Ascending aorta (tissue), 2 donors: ENCODE results near the gene XXYLT1. TPM values are rescaled to one million over a fixed set of nuclear protein-coding genes. Genes with fewer than 3 reads are reported as not detected.
A peak's percentile ranks its signal among the peaks of the same experiment; 100 is the strongest.
"Not testable (repeated sequence)": the region's sequence is repeated elsewhere in the genome, so short reads cannot be mapped to it uniquely, and the experiment has no call there.

Experiments
- DNase-seq, 2 donors: peaks; one replicate each; pipeline ENCODE4 v3.0.0-alpha.2; 2019; ENCODE audit warnings: low spot score in 2 of 2
- H3K27ac ChIP-seq, 2 donors: fragments of 200-600 bp; sonication (generic); one replicate each; pipeline ENCODE4 v1.5.1; 2016 to 2017; ENCODE audit warnings: mild to moderate bottlenecking in 1 of 2
- H3K27me3 ChIP-seq: fragments of 200-600 bp; sonication (generic); one replicate; pipeline ENCODE4 v1.5.1; 2017
- H3K36me3 ChIP-seq, 2 donors: fragments of 200-600 bp; sonication (generic); one replicate each; pipeline ENCODE4 v1.5.1; 2016
- H3K4me1 ChIP-seq, 2 donors: fragments of 200-600 bp; sonication (generic); one replicate each; pipeline ENCODE4 v1.5.1; 2016 to 2017; ENCODE audit warnings: mild to moderate bottlenecking in 1 of 2
- H3K4me3 ChIP-seq, 2 donors: fragments of 200-600 bp; sonication (generic); one replicate each; pipeline ENCODE4 v1.5.1; 2016 to 2017; ENCODE audit warnings: mild to moderate bottlenecking in 1 of 2
- H3K9me3 ChIP-seq, 2 donors: fragments of 200-600 bp; sonication (generic); one replicate each; pipeline ENCODE4 v1.5.1; 2016
- intact Hi-C: fragments of 100-400 bp; cut with DNase I; formaldehyde crosslinking; loops from one replicate; pipeline ENCODE4 v1.15.1; 2023
- total RNA-seq: library from RNA; depleted of rRNA; stranded (reverse); fragments of >200 nt; gene quantifications from one replicate; pipeline ENCODE4 v1.1.0, GENCODE V29; 2016
- TF ChIP-seq, protein P1 (sequence below), 3 experiments: fragments of 200-600 bp in 2 of 3; fragments of 450-650 bp in 1 of 3; sonication (generic) in 2 of 3; IDR thresholded peaks; one replicate each; pipeline ENCODE4 v1.5.1; 2016 to 2019; ENCODE audit warnings: antibody characterized with exemption in 3 of 3, mild to moderate bottlenecking in 1 of 3, moderate library complexity in 1 of 3

XXYLT1 gene
- total RNA-seq, 1 donor from 2014 or later: 41.0 TPM

DNA sequence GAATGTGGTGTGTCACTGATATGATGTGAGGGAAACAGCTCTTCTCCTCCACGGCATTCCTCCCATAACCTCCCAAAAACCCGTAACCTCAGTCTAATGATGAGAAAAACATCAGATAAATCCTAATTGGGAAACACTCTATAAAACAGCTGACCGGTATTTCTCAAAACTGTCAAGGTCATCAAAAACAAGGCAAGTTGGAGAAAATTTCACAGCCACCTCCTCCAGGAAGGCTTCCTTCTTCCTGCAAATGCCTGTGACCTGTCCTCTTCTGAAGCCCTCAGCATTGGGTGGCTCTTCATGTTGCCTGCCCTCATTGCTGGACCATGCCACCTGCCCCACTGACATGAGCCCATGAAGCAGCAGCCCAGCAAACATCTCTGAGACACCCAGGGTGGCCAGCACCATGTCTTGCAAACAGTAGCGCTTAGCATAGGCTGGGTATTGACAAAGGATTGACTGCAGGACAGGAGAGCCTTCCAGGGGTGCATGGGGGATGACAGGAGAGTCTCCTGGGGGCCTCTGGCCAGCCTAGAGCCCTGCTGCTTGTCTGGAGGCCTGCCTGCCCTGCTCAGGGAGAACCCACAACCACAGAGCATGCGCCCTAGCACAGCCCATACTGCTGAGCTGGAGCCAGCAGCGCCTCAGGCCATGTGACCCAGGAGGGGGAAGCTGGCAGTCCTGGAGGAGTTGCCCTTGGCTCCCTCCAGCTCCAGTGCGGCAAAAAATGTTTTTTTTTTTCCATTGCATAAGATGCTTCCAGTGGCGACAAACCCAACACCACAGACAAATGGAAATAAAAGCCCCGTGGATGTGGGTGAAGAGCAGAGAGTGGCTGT is 49.7 kb downstream of the XXYLT1 start:
- no peaks in the 10 kb centered on the region for H3K9me3 ChIP-seq
- no peaks in the 10 kb centered on the region for H3K27me3 ChIP-seq
- H3K4me1 ChIP-seq: peaks cover 24 to 34% of the 10 kb centered on the region in 2 donors
- no peak overlapping the region for H3K4me3 ChIP-seq
- H3K27ac ChIP-seq: peak overlapping the region; percentile 90 to 92
- intact Hi-C loops: loop anchor here (5.0 kb wide), 1 partner anchor 49 kb away; no protein-coding TSS in a partner anchor
- no peaks in the 10 kb centered on the region for H3K36me3 ChIP-seq
- TF ChIP-seq, protein P1, sequence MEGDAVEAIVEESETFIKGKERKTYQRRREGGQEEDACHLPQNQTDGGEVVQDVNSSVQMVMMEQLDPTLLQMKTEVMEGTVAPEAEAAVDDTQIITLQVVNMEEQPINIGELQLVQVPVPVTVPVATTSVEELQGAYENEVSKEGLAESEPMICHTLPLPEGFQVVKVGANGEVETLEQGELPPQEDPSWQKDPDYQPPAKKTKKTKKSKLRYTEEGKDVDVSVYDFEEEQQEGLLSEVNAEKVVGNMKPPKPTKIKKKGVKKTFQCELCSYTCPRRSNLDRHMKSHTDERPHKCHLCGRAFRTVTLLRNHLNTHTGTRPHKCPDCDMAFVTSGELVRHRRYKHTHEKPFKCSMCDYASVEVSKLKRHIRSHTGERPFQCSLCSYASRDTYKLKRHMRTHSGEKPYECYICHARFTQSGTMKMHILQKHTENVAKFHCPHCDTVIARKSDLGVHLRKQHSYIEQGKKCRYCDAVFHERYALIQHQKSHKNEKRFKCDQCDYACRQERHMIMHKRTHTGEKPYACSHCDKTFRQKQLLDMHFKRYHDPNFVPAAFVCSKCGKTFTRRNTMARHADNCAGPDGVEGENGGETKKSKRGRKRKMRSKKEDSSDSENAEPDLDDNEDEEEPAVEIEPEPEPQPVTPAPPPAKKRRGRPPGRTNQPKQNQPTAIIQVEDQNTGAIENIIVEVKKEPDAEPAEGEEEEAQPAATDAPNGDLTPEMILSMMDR (IDR thresholded peaks at IDR 0.05): no peak
- no peak for DNase-seq

DNA sequence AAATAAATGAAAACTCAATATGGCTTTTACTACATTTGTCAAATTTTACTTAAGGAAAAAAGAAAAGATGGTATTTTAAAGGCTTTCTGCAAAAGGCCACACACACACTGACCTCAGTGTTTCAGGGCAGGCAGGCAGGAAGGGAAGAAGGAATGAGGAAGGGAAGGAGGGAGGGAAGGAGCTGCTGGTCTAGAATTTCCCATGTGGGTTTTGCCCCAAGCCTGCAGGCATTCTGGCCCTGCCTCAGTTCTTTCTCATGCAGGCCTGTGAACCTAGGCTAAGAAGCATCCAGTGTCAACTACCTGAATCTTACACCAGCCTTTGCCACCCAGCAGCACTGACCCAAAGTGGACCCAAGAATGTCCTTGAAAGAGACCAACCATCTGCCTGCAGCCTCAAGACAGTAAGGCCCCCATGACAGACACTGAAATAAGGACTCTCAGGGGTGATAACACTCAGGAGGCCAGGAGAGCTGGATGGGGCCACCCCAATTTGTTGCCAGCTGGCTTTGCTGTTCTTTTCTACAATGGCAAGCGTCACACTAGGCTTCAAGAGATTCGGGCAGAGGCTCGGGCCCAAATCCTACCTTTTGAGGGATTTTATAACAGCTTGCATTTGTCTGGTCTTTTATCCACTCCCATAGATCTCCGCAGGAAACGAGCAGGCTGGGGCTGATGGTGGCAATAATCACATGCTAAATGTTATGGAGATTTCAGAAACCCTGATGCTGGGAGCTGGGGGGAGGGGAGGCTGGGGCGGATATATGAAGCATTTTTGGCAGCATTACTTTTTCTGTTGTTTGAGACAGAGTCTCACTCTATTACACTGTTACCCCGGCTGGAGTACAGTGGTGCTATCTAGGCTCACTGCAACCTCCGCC is 51.4 kb downstream of the XXYLT1 start:
- Histone ChIP-seq H3K4me1 (peaks cover 23 to 31% of the 10 kb centered on the region in 2 donors), H3K4me3 (no peak overlapping the region), H3K27me3 (no peaks in the 10 kb centered on the region), H3K36me3 (no peaks in the 10 kb centered on the region), H3K27ac (no peak overlapping the region), H3K9me3 (no peaks in the 10 kb centered on the region)
- TF ChIP-seq, protein P1 (IDR thresholded peaks at IDR 0.05): no peak
- no peak for DNase-seq
- intact Hi-C loops: loop anchor here (5.0 kb wide), 1 partner anchor 47 kb away; no protein-coding TSS in a partner anchor

DNA sequence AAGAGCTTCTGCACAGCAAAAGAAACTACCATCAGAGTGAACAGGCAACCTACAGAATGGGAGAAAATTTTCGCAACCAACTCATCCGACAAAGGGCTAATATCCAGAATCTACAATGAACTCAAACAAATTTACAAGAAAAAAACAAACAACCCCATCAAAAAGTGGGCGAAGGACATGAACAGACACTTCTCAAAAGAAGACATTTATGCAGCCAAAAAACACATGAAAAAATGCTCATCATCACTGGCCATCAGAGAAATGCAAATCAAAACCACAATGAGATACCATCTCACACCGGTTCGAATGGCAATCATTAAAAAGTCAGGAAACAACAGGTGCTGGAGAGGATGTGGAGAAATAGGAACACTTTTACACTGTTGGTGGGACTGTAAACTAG is 52.6 kb downstream of the XXYLT1 start:
- not testable (repeated sequence) for DNase-seq

DNA sequence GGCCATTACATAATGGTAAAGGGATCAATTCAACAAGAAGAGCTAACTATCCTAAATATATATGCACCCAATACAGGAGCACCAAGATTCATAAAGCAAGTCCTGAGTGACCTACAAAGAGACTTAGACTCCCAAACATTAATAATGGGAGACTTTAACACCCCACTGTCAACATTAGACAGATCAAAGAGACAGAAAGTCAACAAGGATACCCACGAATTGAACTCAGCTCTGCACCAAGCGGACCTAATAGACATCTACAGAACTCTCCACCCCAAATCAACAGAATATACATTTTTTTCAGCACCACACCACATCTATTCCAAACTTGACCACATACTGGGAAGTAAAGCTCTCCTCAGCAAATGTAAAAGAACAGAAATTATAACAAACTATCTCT is 55.4 kb downstream of the XXYLT1 start:
- intact Hi-C loops, H3K36me3 ChIP-seq: not testable (repeated sequence)

More for the DNA sequence above, 52.6 kb downstream of the XXYLT1 start:
- H3K9me3 ChIP-seq, intact Hi-C loops, H3K36me3 ChIP-seq, H3K27ac ChIP-seq, H3K27me3 ChIP-seq, H3K4me3 ChIP-seq: not testable (repeated sequence)
- H3K4me1 ChIP-seq: peaks cover 16 to 23% of the 10 kb centered on the region in 2 donors

DNA sequence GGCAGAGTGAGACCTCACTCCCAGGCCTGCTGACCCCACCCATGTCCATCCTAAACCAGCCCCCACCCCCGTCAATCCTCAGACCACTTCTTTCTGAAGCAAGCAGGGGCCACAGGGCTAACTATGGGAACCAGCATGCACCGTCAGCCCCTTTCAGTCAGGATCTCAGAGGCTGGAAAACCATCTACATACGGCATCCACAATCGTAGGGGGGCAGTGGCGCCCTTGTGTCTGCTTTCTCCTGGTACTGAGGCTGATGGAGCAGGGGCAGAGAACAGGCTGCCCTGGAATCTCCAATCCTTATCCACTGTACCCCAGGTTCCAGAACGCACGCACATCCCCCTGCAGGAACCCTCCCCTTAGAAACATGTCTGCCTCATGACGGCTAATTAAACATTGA is 56.6 kb downstream of the XXYLT1 start:
- intact Hi-C loops: no loop called here
- H3K4me1 ChIP-seq: peaks cover 9 to 16% of the 10 kb centered on the region in 2 donors
- no peak overlapping the region for H3K27ac ChIP-seq
- TF ChIP-seq, protein P1 (IDR thresholded peaks at IDR 0.05): no peak
- no peaks in the 10 kb centered on the region for H3K27me3 ChIP-seq
- H3K9me3 ChIP-seq: no peaks in the 10 kb centered on the region
- H3K4me3 ChIP-seq: no peak overlapping the region
- no peak for DNase-seq
- H3K36me3 ChIP-seq: no peaks in the 10 kb centered on the region

More for the DNA sequence above, 55.4 kb downstream of the XXYLT1 start:
- not testable (repeated sequence) for H3K27me3 ChIP-seq, H3K27ac ChIP-seq, H3K4me3 ChIP-seq, H3K9me3 ChIP-seq, H3K4me1 ChIP-seq, DNase-seq

DNA sequence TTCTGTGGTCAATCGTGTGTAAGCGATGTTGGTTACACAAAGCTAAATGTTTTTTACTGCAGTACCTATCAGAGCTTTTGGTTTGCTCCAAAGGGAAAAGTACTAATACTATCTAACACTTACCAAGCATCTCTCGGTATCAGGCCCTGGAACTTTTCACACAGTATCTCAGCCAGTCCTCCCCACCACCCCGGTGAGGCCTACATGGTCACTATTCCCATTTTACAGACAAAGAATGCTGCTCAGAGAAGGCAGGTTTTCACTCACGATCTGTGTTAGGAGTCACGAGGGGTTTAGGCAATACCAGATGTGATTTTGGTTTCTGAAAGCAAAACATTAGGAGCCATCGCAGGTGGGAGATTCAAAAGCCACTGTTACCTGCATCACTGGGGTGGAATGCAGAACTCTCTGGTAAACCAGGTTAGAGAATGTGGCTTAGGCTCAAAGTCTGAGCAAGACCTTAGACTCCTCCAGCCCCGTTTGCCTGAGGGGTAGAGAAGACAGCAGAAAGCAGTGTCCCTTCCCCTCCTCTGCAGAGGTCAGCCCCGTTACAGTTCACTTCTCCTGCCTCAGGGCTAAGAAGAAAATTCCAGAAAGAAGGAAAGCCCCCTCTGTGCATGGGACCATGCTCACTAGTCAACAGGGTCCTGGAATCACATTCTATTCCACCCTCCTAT is 57.2 kb downstream of the XXYLT1 start:
- no peaks in the 10 kb centered on the region for H3K27me3 ChIP-seq
- no peak for DNase-seq
- intact Hi-C loops: no loop called here

More for the DNA sequence above, 57.2 kb downstream of the XXYLT1 start:
- no peaks in the 10 kb centered on the region for H3K36me3 ChIP-seq
- peaks cover 10 to 22% of the 10 kb centered on the region in 2 donors for H3K4me1 ChIP-seq
- TF ChIP-seq, protein P1 (IDR thresholded peaks at IDR 0.05): no peak
- no peaks in the 10 kb centered on the region for H3K9me3 ChIP-seq
- H3K27ac ChIP-seq: no peak overlapping the region
- no peak overlapping the region for H3K4me3 ChIP-seq
